Left hindlimb (tissue), 1 donor: Measurements from ENCODE around the gene AP1M1.
"Not testable (repeated sequence)": the region's sequence is repeated elsewhere in the genome, so short reads cannot be mapped to it uniquely, and the experiment has no call there.

Experiments
- DNase-seq: peaks from one replicate; pipeline ENCODE4 v3.0.0-alpha.2; 2018

Gene AP1M1

DNA sequence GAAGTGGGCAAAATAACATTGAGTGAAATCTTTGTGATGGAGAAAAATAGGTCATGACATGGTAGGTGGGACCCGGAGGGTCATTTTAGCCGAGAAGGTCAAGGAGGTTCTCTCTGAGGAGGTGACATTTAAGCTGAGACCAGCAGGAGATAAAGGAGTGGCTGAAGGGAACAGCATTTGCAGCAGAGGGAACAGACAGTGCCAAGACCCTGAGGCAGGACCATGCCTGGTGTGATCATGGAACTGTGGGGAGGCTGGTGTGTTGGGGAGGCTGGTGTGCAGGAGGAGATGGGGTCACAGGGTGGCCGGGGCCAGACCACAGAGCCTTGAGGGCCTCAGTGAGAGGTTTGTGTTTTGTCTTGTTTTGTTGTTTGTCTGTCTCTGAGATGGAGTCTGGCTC lies 67.5 kb downstream of the AP1M1 start:
- no peak for DNase-seq

GRCh38 chr19:16265890-16266585 lies 68.3 kb downstream of the AP1M1 start:
- DNase-seq, result no peak

DNA sequence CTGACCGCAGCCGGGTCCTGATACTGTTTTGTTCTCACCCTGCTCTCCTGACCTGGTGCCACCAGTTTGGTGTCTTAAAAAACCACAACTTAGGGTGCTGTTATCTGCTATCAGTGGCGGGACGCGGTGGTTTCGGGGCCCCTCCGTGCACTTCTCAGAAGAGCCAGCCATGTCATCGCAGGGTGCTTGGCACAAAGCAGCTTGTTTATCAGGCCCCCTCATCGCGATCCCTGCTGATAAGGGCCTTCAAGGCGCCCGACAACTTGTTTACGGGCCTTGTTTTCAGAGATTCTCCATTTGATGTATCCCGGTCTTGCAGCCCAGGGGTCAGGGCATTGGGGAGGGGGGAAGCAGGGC lies 68.9 kb downstream of the AP1M1 start:
- no peak for DNase-seq

- DNase-seq, result no peak
Measured at GRCh38 chr19:16268676-16269319, 71.1 kb downstream of the AP1M1 start.

- DNase-seq, result peak; percentile 93
Measured at GRCh38 chr19:16272945-16273344, 75.2 kb downstream of the AP1M1 start.

GRCh38 chr19:16274447-16274846 lies 76.7 kb downstream of the AP1M1 start:
- DNase-seq, result no peak

- no peak for DNase-seq
Measured at GRCh38 chr19:16280306-16280705, 82.6 kb downstream of the AP1M1 start.

GRCh38 chr19:16281743-16282142 lies 84.0 kb downstream of the AP1M1 start:
- DNase-seq, result no peak

DNA sequence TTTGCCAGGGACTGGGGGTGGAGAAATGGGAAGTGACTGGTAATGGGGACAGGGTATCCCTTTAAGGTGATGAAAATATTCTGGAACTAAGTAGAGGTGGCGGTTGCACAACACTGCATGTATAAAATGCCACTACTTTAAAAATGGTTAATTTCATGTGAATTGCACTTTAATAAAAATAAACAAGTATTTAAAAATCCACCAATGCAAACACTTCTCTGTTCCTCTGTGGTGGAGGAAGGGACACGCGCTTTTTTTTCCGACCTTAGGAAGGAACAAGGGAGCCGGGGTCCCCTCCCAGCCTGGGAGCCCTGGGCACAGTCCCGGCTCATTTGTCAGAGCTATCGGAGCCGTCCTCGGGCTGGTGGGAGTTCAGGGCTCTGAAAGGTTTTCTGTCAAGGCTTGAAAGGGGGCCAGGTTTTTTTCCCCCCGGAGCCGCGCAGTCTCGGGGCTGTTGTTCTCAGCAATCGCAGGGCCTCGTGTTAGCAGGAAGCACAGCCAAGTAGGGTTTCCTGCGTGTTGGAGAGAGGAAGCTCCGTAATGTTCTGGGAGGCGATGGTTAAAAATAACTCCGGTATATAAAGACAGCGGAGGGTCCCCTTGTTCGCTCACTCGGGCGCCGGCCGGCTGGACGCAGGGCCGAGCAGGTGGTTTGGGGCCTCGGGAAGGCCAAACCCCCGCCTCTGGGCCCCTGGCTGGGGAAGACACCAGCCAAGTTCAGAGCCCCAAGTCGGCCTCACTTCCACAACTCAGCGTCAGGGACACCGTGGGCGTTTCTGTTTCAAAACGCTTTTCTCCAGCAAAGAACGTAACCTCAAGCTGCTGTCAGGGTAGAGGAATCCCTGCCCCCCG lies 85.7 kb downstream of the AP1M1 start:
- peak; percentile 94 for DNase-seq

DNA sequence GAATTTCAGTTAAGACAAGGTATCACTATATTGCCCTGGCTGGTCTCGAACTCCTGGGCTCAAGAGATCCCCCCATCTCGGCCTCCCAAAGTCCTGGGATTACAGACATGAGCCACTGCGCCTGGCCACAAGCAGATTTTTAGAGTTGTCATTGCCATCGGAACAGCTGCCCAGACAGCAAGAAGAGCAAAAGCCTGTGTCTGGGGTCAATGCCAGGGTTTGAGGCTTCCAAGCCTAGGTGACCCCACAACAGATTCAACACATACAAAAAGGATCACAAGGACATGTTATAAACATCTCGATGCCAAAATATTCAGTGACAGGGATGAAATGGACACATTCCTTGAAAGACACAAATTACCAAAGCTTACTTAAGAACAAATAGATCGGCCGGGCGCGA lies 86.8 kb downstream of the AP1M1 start:
- no peak for DNase-seq

- not testable (repeated sequence) for DNase-seq
Measured at GRCh38 chr19:16285079-16285478, 87.4 kb downstream of the AP1M1 start.

GRCh38 chr19:16285769-16286498 lies 88.2 kb downstream of the AP1M1 start:
- DNase-seq, result peak; percentile 76

GRCh38 chr19:16288544-16288943 lies 90.8 kb downstream of the AP1M1 start:
- DNase-seq, result no peak

GRCh38 chr19:16289594-16289993 lies 91.9 kb downstream of the AP1M1 start:
- no peak for DNase-seq

- DNase-seq, result no peak
Measured at GRCh38 chr19:16290692-16291091, 93.0 kb downstream of the AP1M1 start.

- DNase-seq, result peak; percentile 89
Measured at GRCh38 chr19:16293118-16294091, 95.7 kb downstream of the AP1M1 start.

GRCh38 chr19:16295057-16295456 lies 97.3 kb downstream of the AP1M1 start:
- DNase-seq, result peak; percentile 64
